HUES64 (cell line): ENCODE data around the gene SMYD3.

ENCODE experiments used
- H3K27ac ChIP-seq: 2 replicates; pipeline ENCODE4 v1.7.0; 2013; ENCODE audit warnings: low read depth, low read length, inconsistent platforms
- H3K27me3 ChIP-seq: 2 replicates; pipeline ENCODE4 v1.6.1; 2013; ENCODE audit warnings: mild to moderate bottlenecking, low read length; ENCODE audit not compliant: insufficient read depth
- H3K36me3 ChIP-seq: 2 replicates; pipeline ENCODE4 v1.6.1; 2013; ENCODE audit warnings: mild to moderate bottlenecking, low read length; ENCODE audit not compliant: insufficient read depth
- H3K4me1 ChIP-seq: 2 replicates; pipeline ENCODE4 v1.6.1; 2013; ENCODE audit warnings: mild to moderate bottlenecking, low read length, moderate library complexity; ENCODE audit not compliant: insufficient read depth
- H3K4me3 ChIP-seq: 2 replicates; pipeline ENCODE4 v1.5.1; 2013; ENCODE audit warnings: mild to moderate bottlenecking, low read length, moderate library complexity
- H3K9ac ChIP-seq: 2 replicates; pipeline ENCODE4 v1.6.1; 2013; ENCODE audit warnings: mild to moderate bottlenecking, low read depth, low read length
- H3K9me3 ChIP-seq: 2 replicates; pipeline ENCODE4 v1.6.1; 2013; ENCODE audit warnings: low read depth, low read length; ENCODE audit not compliant: insufficient read depth
- WGBS: fragments of 150-250, 120-280 bp; methylation state at CpG from one replicate; pipeline ENCODE4 v1.1.7; 2013; ENCODE audit warnings: missing lambda C conversion rate; 5-methylcytosine and 5-hydroxymethylcytosine counted together

SMYD3 gene

GRCh38 chr1:246267896-246268295 lies 239.2 kb downstream of the SMYD3 start:
- no peaks in the 10 kb centered on the region for H3K27me3 ChIP-seq
- H3K9me3 ChIP-seq, result no peaks in the 10 kb centered on the region
- H3K4me1 ChIP-seq, result peaks cover 15% of the 10 kb centered on the region
- H3K4me3 ChIP-seq, result peak overlapping the region; percentile 7; the same call in 1 of the 2 replicates
- WGBS, result 69% methylated on average over 5 of the region's 5 CpGs
- peak overlapping the region; percentile 68 for H3K27ac ChIP-seq
- no peaks in the 10 kb centered on the region for H3K36me3 ChIP-seq
- H3K9ac ChIP-seq, result peak overlapping the region; percentile 51

- no peaks in the 10 kb centered on the region for H3K27me3 ChIP-seq
- no peaks in the 10 kb centered on the region for H3K36me3 ChIP-seq
- peak overlapping the region; percentile 68 for H3K27ac ChIP-seq
- H3K9ac ChIP-seq, result peak overlapping the region; percentile 51
- H3K9me3 ChIP-seq, result no peaks in the 10 kb centered on the region
- H3K4me1 ChIP-seq, result peaks cover 18% of the 10 kb centered on the region
- peak overlapping the region; percentile 7; the same call in 1 of the 2 replicates for H3K4me3 ChIP-seq
- WGBS, result 74% methylated on average over 3 of the region's 3 CpGs
Observed at GRCh38 chr1:246267426-246267825, 239.7 kb downstream of the SMYD3 start.

- WGBS, result no CpG with 5 or more reads among the region's 2 CpGs
- no peaks in the 10 kb centered on the region for H3K27me3 ChIP-seq
- no peak overlapping the region for H3K4me3 ChIP-seq
- H3K9ac ChIP-seq, result no peak overlapping the region
- no peaks in the 10 kb centered on the region for H3K36me3 ChIP-seq
- peaks cover 18% of the 10 kb centered on the region for H3K4me1 ChIP-seq
- H3K27ac ChIP-seq, result no peak overlapping the region
- H3K9me3 ChIP-seq, result no peaks in the 10 kb centered on the region
Observed at GRCh38 chr1:246265481-246265880, 241.6 kb downstream of the SMYD3 start.

GRCh38 chr1:246262281-246262680 lies 244.8 kb downstream of the SMYD3 start:
- Histone ChIP-seq H3K9ac (no peak overlapping the region), H3K27ac (no peak overlapping the region), H3K4me3 (no peak overlapping the region), H3K27me3 (no peaks in the 10 kb centered on the region), H3K9me3 (peaks cover 4% of the 10 kb centered on the region; the same call in 1 of the 2 replicates), H3K4me1 (peaks cover 8% of the 10 kb centered on the region), H3K36me3 (no peaks in the 10 kb centered on the region)
- 82% methylated on average over 6 of the region's 6 CpGs for WGBS

- WGBS, result 96% methylated on average over 2 of the region's 3 CpGs
- no peak overlapping the region for H3K27ac ChIP-seq
- H3K27me3 ChIP-seq, result no peaks in the 10 kb centered on the region
- H3K36me3 ChIP-seq, result no peaks in the 10 kb centered on the region
- H3K4me1 ChIP-seq, result peaks cover 7% of the 10 kb centered on the region
- H3K4me3 ChIP-seq, result no peak overlapping the region
- peaks cover 4% of the 10 kb centered on the region; the same call in 1 of the 2 replicates for H3K9me3 ChIP-seq
- no peak overlapping the region for H3K9ac ChIP-seq
Observed at GRCh38 chr1:246261639-246262038, 245.4 kb downstream of the SMYD3 start.

GRCh38 chr1:246258250-246258649 lies 248.8 kb downstream of the SMYD3 start:
- H3K27me3 ChIP-seq, result no peaks in the 10 kb centered on the region
- no peak overlapping the region for H3K4me3 ChIP-seq
- no peaks in the 10 kb centered on the region for H3K36me3 ChIP-seq
- no peak overlapping the region for H3K9ac ChIP-seq
- peaks cover 4% of the 10 kb centered on the region; the same call in 1 of the 2 replicates for H3K9me3 ChIP-seq
- 82% methylated on average over 4 of the region's 4 CpGs for whole genome bisulfite sequencing
- H3K27ac ChIP-seq, result no peak overlapping the region
- H3K4me1 ChIP-seq, result peaks cover 6% of the 10 kb centered on the region

- H3K9ac ChIP-seq, result no peak overlapping the region
- H3K4me3 ChIP-seq, result no peak overlapping the region
- H3K9me3 ChIP-seq, result peaks cover 4% of the 10 kb centered on the region; the same call in 1 of the 2 replicates
- no peaks in the 10 kb centered on the region for H3K4me1 ChIP-seq
- H3K27ac ChIP-seq, result no peak overlapping the region
- no peaks in the 10 kb centered on the region for H3K27me3 ChIP-seq
- 84% methylated on average over 1 of the region's 2 CpGs for WGBS
- no peaks in the 10 kb centered on the region for H3K36me3 ChIP-seq
Observed at GRCh38 chr1:246255773-246256172, 251.3 kb downstream of the SMYD3 start.

GRCh38 chr1:246254854-246255253 lies 252.2 kb downstream of the SMYD3 start:
- no peak overlapping the region for H3K4me3 ChIP-seq
- H3K9me3 ChIP-seq, result peaks cover 4% of the 10 kb centered on the region; the same call in 1 of the 2 replicates
- H3K27ac ChIP-seq, result no peak overlapping the region
- no peaks in the 10 kb centered on the region for H3K36me3 ChIP-seq
- WGBS, result 83% methylated on average over 2 of the region's 2 CpGs
- no peaks in the 10 kb centered on the region for H3K4me1 ChIP-seq
- H3K9ac ChIP-seq, result no peak overlapping the region
- H3K27me3 ChIP-seq, result no peaks in the 10 kb centered on the region

- Histone ChIP-seq H3K36me3 (no peaks in the 10 kb centered on the region), H3K9ac (no peak overlapping the region), H3K4me1 (no peaks in the 10 kb centered on the region), H3K27ac (no peak overlapping the region), H3K9me3 (no peaks in the 10 kb centered on the region), H3K27me3 (no peaks in the 10 kb centered on the region), H3K4me3 (no peak overlapping the region)
- no CpG with 5 or more reads among the region's 1 CpG for WGBS
Observed at GRCh38 chr1:246246430-246246829, 260.6 kb downstream of the SMYD3 start.

- Histone ChIP-seq H3K9ac (no peak overlapping the region), H3K27me3 (no peaks in the 10 kb centered on the region), H3K4me3 (no peak overlapping the region), H3K9me3 (no peaks in the 10 kb centered on the region), H3K4me1 (no peaks in the 10 kb centered on the region), H3K27ac (no peak overlapping the region), H3K36me3 (no peaks in the 10 kb centered on the region)
- WGBS, result no CpG with 5 or more reads among the region's 1 CpG
Observed at GRCh38 chr1:246245541-246245940, 261.5 kb downstream of the SMYD3 start.

GRCh38 chr1:246232126-246232525 lies 275.0 kb downstream of the SMYD3 start:
- Histone ChIP-seq H3K36me3 (no peaks in the 10 kb centered on the region), H3K27me3 (no peaks in the 10 kb centered on the region), H3K27ac (no peak overlapping the region), H3K4me3 (no peak overlapping the region), H3K9me3 (no peaks in the 10 kb centered on the region), H3K4me1 (no peaks in the 10 kb centered on the region), H3K9ac (no peak overlapping the region)
- WGBS, result 92% methylated on average over 3 of the region's 3 CpGs

- Histone ChIP-seq H3K27ac (no peak overlapping the region), H3K4me1 (no peaks in the 10 kb centered on the region), H3K27me3 (no peaks in the 10 kb centered on the region), H3K36me3 (no peaks in the 10 kb centered on the region), H3K9me3 (peaks cover 8% of the 10 kb centered on the region), H3K9ac (no peak overlapping the region), H3K4me3 (no peak overlapping the region)
- 58% methylated on average over 2 of the region's 2 CpGs for WGBS
Observed at GRCh38 chr1:246226041-246226440, 281.0 kb downstream of the SMYD3 start.
